ENCODE data around the gene CISTR.

Gene CISTR

GRCh38 chr12:53749986-53750811 lies 1.6 kb downstream of the CISTR start:
- no peak for DNase-seq
- in situ Hi-C loops (cut with HindIII; ENCODE audit: low pct_ligation_motif_present, low pct_unique_long_range_greater_than_20kb, low sequenced_read_pairs): no loop called here

DNA sequence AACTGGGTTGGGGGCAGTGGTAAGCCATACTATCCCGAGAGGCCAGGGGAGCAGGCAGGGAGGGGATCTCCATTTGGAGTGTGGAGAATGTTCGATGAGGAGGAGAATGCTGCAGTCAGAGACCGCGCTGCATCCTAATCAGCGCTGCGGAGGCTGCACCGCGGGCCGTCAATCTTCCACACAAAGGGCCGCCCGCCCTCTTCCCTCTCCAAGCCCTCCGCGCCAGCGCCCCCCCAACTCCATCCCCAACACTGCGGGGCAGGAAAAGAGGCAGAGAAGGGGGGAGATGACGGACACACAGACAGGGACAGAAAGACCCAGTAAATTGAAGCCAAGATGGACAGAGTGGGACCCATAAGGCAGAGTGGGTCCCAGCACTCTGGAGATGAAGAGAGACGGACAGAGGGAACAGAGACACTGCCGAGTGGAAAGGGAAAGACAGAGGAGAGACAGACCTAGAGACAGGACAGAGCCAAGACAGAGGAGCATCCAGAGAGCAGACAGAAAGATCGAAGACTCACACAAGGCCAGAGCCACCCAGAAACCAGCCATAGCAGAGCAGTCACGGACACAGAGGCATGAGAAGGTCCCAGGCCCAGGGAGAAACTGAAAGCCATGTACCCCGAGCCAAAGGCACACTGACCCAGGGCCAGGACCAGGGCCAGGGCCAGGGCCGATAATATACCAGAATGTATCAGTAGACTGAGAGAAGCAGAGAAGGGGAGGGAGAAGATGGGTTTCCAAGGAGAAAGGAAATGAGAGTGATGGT lies 3.5 kb downstream of the CISTR start:
- no peak for DNase-seq
- in situ Hi-C loops (cut with HindIII; ENCODE audit: low pct_ligation_motif_present, low pct_unique_long_range_greater_than_20kb, low sequenced_read_pairs): no loop called here

GRCh38 chr12:53747095-53747494 lies 4.7 kb downstream of the CISTR start:
- in situ Hi-C loops (cut with HindIII; ENCODE audit: low pct_ligation_motif_present, low pct_unique_long_range_greater_than_20kb, low sequenced_read_pairs): no loop called here
- DNase-seq: no peak

- in situ Hi-C loops (cut with HindIII; ENCODE audit: low pct_ligation_motif_present, low pct_unique_long_range_greater_than_20kb, low sequenced_read_pairs): no loop called here
- DNase-seq: peak; percentile 94
Measured at GRCh38 chr12:53746592-53747092, 5.1 kb downstream of the CISTR start.

GRCh38 chr12:53744751-53745150 lies 7.0 kb downstream of the CISTR start:
- no peak for DNase-seq
- in situ Hi-C loops (cut with HindIII; ENCODE audit: low pct_ligation_motif_present, low pct_unique_long_range_greater_than_20kb, low sequenced_read_pairs): no loop called here

DNA sequence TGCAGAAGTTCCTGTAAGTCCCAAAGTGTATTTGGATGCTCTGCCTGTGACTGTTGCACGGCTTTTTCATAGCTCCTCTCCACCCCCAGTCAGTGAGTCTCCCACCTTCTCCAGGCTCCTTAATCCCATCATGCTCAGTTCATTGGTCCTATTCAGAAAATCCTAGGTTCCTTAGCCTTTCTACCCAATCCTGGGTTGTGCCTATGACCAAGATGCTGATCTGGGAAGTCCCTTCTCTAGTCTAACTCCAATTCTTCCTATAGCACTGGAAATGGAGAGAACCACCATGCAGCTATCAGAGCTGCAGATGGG lies 7.7 kb downstream of the CISTR start:
- in situ Hi-C loops (cut with HindIII; ENCODE audit: low pct_ligation_motif_present, low pct_unique_long_range_greater_than_20kb, low sequenced_read_pairs): no loop called here
- no peak for DNase-seq

DNA sequence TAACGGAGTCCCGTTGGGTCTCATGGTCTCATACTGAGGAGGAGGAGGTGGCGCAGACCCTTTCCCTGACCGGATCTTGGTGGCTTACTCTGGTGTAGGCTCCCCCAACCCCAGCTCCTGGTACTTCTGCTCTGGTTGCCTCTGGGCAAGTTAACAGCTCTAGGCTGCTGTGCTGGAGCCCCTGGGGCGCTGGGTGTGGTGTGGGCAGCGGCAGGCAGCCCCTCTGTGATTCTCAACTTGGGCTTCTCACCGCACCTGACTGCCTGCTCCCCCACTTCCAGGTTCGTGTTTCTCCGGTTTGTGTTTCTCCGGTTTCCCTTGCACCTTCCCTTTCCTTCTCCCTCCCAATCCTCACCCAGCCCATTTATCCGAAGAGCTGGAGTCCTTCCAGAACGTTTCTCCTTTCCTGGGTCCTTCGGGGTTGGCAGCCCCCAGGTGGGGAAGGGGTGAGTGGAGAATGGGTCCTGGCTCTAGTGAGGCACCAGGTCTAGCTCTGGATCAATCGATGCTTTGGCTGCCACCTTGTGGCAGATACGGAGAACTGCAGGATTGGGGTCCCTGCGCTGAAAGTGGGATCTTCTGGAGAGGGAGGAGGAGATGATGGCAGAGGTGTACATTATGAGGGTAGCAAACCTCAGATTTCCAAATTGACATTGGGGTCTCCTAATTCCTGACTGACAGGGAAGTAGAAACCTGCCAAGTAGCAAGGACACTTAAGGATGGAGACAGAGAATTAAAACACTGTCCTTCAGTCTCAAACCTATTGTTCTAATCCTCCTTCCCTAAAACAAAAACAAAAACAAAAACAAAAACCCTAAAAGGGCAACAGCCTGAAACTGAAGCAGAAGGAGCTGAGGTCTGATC lies 8.3 kb downstream of the CISTR start:
- in situ Hi-C loops (cut with HindIII; ENCODE audit: low pct_ligation_motif_present, low pct_unique_long_range_greater_than_20kb, low sequenced_read_pairs): no loop called here
- DNase-seq: peak; percentile 76

DNA sequence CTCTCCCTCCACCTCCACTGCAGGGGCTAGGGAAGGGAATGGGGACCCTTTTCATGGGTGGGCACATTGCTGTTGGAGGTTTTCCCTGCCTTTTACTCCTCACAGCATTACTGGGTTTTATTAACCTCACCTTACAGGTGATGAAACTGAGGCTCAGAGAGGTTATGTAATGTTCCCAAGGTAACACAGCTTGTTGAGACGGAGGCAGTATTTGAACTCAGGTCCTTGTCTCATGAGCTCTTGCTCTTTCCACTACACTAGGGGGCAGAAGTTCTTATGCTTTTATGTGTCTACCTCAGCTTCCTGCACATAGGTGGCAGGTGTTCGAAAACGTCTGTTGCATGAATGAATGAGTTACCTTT lies 11.7 kb downstream of the CISTR start:
- in situ Hi-C loops (cut with HindIII; ENCODE audit: low pct_ligation_motif_present, low pct_unique_long_range_greater_than_20kb, low sequenced_read_pairs): no loop called here
- DNase-seq: no peak

- DNase-seq: no peak
- in situ Hi-C loops (cut with HindIII; ENCODE audit: low pct_ligation_motif_present, low pct_unique_long_range_greater_than_20kb, low sequenced_read_pairs): no loop called here
Measured at GRCh38 chr12:53739214-53740129, 12.3 kb downstream of the CISTR start.

DNA sequence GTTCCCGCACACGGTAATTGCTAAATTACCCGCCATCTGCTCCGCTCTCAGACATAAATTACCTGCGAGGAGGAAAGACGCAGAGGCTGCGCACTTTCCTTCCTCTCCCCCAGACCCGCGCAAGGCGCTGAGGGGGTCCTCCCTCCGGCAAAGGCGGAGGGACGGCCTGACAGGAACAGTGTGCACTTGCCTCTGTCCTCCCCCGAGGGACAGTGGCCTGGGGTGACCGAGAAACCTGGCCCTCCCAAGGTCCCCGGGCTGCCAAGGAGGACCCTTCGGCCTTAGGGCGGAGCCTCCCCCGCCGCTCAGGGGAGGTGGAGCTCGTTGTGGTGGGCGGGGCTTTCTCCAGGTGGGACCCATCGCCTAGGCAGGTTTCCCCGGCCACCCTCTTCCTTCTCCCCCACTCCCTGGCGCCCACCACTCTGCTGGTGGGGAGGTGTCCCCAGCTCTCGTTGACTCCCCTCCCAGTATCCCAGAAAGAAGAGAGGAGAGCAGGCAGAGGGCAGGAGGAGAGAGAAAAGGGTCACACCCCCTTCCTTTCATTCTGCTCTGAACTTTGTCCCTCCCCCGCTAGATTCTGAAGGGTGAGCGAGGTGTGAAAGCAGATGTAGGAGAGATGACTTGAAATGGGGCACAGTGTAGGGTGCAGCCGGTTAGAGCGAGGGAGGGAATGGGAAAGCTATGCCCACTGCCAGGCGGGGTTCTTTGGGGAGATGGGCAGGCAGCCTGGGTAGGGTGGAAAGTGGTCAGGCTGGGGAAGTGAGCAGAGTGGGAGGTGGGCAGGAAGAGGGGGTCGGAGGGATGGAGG lies 13.2 kb downstream of the CISTR start:
- no peak for DNase-seq
- in situ Hi-C loops (cut with HindIII; ENCODE audit: low pct_ligation_motif_present, low pct_unique_long_range_greater_than_20kb, low sequenced_read_pairs): no loop called here

GRCh38 chr12:53737951-53738405 lies 13.8 kb downstream of the CISTR start:
- in situ Hi-C loops (cut with HindIII; ENCODE audit: low pct_ligation_motif_present, low pct_unique_long_range_greater_than_20kb, low sequenced_read_pairs): no loop called here
- DNase-seq: no peak

DNA sequence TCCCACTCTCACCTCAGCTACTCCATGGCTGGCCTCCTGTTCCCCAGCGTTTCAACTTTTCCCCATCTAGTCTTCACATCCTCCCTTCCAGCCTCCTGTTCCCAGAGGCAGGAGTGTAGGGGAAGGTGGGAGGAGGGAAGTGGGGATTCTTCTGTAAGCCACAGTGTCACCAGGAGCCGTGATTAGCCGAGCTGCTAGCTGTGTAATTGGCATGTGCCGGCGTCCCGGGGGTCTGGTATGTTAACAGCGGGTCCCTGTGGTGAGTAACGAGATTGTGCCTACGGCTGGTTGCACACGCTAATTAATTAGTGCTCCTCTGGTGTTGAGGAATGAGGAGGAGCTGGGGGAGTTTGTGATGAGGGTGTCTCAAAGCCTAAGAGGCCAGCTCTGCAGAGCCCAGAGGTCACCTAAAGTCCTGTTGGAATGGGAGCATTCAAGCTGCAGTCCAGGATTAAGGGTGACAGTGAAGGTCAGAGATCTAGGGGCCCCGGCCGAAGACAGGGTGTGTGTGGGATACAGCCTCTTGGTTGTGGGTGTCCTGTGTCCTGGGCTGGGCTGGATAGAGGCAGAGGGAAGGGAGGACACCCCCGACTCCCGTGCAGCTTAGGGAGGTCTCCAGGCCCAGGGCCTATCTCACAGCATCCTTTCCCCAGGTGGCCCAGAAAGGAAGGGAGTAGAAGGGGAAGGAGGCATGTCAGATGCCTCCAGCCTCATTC lies 14.5 kb downstream of the CISTR start:
- in situ Hi-C loops (cut with HindIII; ENCODE audit: low pct_ligation_motif_present, low pct_unique_long_range_greater_than_20kb, low sequenced_read_pairs): no loop called here
- no peak for DNase-seq

GRCh38 chr12:53736592-53736991 lies 15.2 kb downstream of the CISTR start:
- in situ Hi-C loops (cut with HindIII; ENCODE audit: low pct_ligation_motif_present, low pct_unique_long_range_greater_than_20kb, low sequenced_read_pairs): no loop called here
- DNase-seq: no peak

GRCh38 chr12:53735556-53735955 lies 16.2 kb downstream of the CISTR start:
- in situ Hi-C loops (cut with HindIII; ENCODE audit: low pct_ligation_motif_present, low pct_unique_long_range_greater_than_20kb, low sequenced_read_pairs): no loop called here
- no peak for DNase-seq

DNA sequence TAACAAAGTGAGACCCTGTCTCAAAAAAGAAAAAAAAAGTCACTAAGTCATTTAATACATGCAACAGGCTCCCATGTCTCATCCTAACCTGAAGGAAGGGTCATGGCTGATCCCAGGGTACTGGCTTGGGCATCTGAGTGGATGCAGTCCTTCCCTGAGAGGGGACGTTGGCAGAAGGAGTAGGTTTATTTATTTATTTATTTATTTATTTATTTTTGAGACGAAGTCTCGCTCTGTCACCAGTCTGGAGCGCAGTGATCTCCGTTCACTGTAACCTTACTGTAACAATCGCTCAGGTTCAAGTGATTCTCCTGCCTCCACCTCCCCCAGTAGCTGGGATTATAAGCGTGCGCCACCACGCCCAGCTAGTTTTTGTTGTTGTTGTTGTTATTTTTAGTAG lies 17.4 kb downstream of the CISTR start:
- in situ Hi-C loops (cut with HindIII; ENCODE audit: low pct_ligation_motif_present, low pct_unique_long_range_greater_than_20kb, low sequenced_read_pairs): no loop called here
- DNase-seq: no peak

DNA sequence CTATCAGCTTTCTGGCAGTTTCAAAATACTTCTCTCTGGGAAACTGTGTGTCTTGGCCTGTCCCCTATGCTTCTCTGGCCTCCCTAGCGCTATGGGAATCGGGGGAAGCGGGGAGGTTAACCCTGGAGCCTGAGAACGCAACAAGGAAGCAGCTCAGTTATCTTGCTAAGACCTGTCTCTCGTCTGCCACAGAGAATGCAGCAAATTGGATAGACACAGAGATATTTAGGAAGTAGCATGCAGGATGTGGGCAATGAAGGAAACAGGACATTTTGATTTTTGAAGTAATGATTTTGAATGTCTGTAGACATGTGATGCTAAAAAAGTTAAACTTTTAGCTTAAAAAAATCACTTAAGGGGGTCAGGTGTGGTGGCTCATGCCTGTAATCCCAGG lies 18.0 kb downstream of the CISTR start:
- no peak for DNase-seq
- in situ Hi-C loops (cut with HindIII; ENCODE audit: low pct_ligation_motif_present, low pct_unique_long_range_greater_than_20kb, low sequenced_read_pairs): no loop called here
